ENCODE measurements around the gene ZNF839.

ZNF839 gene

DNA sequence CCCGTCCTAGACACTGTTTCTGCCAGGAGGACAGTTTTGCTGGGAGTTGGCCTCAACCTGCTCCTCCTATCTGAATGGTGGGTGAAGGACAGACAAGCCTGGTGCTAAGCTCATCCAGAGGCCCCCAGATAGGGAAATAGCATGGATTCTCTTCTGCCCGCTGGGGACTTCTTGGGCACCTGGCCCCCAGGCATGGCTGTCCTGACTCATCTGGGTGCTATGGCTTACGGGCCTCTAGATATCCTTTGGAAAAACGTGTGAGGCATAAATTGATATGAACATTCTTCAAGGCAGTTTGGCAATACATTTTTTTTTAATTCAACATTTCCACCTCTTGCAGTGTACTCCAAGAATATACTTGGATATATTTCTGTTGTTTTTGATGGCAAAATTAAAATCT is 51.8 kb downstream of the ZNF839 start:
- DNase-seq (ENCODE audit: low read depth, low spot score) = no peak
- H3K4me3 ChIP-seq (ENCODE audit: low read depth, low read length) = no peak overlapping the region
- TF ChIP-seq, protein P1, sequence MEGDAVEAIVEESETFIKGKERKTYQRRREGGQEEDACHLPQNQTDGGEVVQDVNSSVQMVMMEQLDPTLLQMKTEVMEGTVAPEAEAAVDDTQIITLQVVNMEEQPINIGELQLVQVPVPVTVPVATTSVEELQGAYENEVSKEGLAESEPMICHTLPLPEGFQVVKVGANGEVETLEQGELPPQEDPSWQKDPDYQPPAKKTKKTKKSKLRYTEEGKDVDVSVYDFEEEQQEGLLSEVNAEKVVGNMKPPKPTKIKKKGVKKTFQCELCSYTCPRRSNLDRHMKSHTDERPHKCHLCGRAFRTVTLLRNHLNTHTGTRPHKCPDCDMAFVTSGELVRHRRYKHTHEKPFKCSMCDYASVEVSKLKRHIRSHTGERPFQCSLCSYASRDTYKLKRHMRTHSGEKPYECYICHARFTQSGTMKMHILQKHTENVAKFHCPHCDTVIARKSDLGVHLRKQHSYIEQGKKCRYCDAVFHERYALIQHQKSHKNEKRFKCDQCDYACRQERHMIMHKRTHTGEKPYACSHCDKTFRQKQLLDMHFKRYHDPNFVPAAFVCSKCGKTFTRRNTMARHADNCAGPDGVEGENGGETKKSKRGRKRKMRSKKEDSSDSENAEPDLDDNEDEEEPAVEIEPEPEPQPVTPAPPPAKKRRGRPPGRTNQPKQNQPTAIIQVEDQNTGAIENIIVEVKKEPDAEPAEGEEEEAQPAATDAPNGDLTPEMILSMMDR (IDR thresholded peaks at IDR 0.05; ENCODE audit: low read depth, low read length) = no peak
- in situ Hi-C loops (cut with HindIII; ENCODE audit: low sequenced_read_pairs) = no loop called here

DNA sequence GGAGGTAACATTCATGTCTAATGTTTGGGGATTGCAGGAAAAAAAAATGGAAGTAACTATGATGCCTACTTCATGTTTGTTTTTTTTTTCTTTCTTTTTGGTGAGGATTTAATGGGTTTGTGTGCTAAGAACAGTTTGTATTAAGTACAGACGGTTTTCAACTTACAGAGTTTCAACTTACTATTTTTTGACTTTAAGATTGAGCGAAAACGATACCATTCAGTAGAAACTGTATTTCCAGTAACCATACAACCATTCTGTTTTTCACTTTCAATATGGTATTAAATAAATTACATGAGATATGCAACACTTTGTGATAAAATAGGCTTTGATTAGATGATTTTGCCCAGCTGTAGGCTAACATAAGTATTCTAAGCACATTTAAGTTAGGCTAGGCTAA is 53.6 kb downstream of the ZNF839 start:
- DNase-seq (ENCODE audit: low read depth, low spot score) = no peak
- no peak overlapping the region for H3K4me3 ChIP-seq (ENCODE audit: low read depth, low read length)
- in situ Hi-C loops (cut with HindIII; ENCODE audit: low sequenced_read_pairs) = no loop called here
- TF ChIP-seq, protein P1 (IDR thresholded peaks at IDR 0.05; ENCODE audit: low read depth, low read length) = no peak

DNA sequence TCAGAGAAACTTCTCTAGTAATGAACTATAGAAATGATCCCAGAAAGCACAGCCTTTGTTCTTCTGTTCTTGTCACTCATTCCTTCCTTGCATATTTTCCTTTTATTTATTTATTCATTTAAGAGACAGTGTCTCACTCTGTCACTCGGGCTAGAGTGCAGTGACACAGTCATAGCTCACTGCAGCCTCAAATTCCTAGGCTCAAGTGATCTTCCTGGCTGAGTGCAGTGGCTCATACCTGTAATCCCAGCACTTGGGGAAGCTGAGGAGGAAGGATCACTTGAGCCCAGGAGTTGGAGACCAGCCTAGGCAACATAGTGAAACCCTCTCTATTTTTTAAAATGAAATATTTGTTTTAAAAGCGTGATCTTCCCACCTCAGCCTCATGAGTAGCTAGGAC is 54.7 kb downstream of the ZNF839 start:
- H3K4me3 ChIP-seq (ENCODE audit: low read depth, low read length) = no peak overlapping the region
- in situ Hi-C loops (cut with HindIII; ENCODE audit: low sequenced_read_pairs) = no loop called here
- TF ChIP-seq, protein P1 (IDR thresholded peaks at IDR 0.05; ENCODE audit: low read depth, low read length) = no peak
- DNase-seq (ENCODE audit: low read depth, low spot score) = no peak

DNA sequence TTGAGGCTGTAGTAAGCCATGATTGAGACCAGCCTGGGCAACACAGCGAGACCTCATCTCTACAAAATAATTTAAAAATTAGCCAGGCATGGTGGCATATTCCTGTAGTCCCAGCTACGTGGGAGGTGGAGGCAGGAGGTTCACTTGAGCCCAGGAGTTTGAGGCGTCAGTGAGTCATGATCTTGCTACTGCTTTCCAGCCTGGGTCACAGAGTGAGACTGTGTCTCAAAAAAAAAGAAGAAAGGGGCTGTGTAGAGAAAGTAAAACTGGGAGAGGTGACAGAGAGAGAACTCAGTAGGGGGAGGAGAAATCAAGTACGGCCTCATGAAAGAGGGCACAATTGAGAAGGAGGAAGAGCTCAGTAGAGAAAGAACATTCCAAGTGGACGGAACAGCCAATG is 55.6 kb downstream of the ZNF839 start:
- in situ Hi-C loops (cut with HindIII; ENCODE audit: low sequenced_read_pairs) = no loop called here
- no peak for DNase-seq (ENCODE audit: low read depth, low spot score)
- TF ChIP-seq, protein P1 (IDR thresholded peaks at IDR 0.05; ENCODE audit: low read depth, low read length) = no peak
- H3K4me3 ChIP-seq (ENCODE audit: low read depth, low read length) = no peak overlapping the region

DNA sequence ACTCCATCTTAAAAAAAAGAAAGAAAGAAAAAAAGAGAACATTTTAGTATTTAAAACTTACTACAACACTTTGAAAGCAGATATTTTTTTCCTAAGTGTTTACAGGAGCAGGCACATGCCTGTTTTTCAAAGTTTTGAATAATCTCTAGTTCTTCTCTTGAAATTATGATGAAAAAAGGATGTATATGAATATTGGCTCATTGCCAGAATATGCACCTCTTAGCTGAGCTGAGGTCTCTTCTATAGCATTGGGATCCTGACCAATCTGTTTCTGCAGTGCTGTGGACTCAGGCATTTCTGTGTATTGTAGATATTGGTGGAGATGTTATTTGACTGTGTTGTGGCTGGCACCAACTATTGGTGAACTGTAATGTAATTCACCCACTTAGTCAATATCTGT is 58.1 kb downstream of the ZNF839 start:
- no peak for DNase-seq (ENCODE audit: low read depth, low spot score)
- in situ Hi-C loops (cut with HindIII; ENCODE audit: low sequenced_read_pairs) = no loop called here
- TF ChIP-seq, protein P1 (IDR thresholded peaks at IDR 0.05; ENCODE audit: low read depth, low read length) = no peak
- H3K4me3 ChIP-seq (ENCODE audit: low read depth, low read length) = no peak overlapping the region

DNA sequence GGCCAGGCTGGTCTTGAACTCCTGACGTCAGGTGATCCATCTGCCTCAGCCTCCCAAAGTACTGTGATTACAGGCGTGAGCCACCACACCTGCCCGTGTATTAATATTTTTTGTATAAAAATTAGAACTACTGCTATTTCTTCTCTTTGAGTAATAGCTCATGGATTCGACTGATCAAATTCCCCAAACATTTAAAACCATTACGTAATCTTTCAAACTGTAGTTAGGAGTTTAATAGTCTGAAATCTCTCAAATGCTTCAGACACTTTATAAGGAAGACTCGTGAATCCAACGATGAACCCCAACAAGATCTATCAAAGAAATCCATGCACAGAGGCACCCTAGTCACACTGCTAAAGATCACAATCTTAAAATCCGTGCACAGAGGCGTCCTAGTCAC is 59.3 kb downstream of the ZNF839 start:
- no peak for DNase-seq (ENCODE audit: low read depth, low spot score)
- H3K4me3 ChIP-seq (ENCODE audit: low read depth, low read length) = no peak overlapping the region
- TF ChIP-seq, protein P1 (IDR thresholded peaks at IDR 0.05; ENCODE audit: low read depth, low read length) = no peak
- in situ Hi-C loops (cut with HindIII; ENCODE audit: low sequenced_read_pairs) = no loop called here

DNA sequence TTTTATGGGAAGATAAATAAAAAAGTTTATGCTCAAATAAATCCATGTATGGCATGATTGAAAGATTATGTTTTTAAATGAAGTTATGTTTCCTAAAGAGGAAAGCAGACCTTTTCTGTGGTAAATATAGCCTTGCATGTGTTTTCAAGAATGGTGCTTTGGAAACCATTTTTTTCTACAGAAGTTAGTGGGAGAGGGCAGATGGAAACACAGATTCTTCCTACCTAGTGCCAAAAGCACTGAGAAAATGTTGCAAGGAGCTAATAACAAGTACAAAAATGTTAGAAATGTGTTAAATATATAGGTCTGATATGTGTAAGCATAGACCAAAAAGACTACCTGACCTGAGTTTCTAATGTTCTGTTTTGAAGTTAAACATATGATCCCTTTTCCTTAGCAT is 67.5 kb downstream of the ZNF839 start:
- TF ChIP-seq, protein P1 (IDR thresholded peaks at IDR 0.05; ENCODE audit: low read depth, low read length) = no peak
- in situ Hi-C loops (cut with HindIII; ENCODE audit: low sequenced_read_pairs) = no loop called here
- DNase-seq (ENCODE audit: low read depth, low spot score) = no peak
- no peak overlapping the region for H3K4me3 ChIP-seq (ENCODE audit: low read depth, low read length)

Measured in astrocyte of the spinal cord (primary cell).